Thyroid gland (tissue), 4 donors: Measurements from ENCODE around the gene FARS2.

Experiments
- CTCF ChIP-seq, 6 experiments: fragments of 200-600 bp in 3 of 6; fragments of 450-650 bp in 3 of 6; sonication (generic) in 3 of 6; IDR thresholded peaks; one replicate each; pipeline ENCODE4 v1.5.1; 2016 to 2019; ENCODE audit warnings: antibody characterized with exemption in 6 of 6, mild to moderate bottlenecking in 2 of 6, inconsistent platforms in 1 of 6, moderate library complexity in 1 of 6
- POLR2A ChIP-seq, 2 donors: fragments of 450-650 bp; IDR thresholded peaks; one replicate each; pipeline ENCODE4 v1.6.1; 2017; ENCODE audit warnings: antibody characterized with exemption in 2 of 2, mild to moderate bottlenecking in 2 of 2, moderate library complexity in 1 of 2

GRCh38 chr6:5667737-5668136 lies 406.4 kb downstream of the FARS2 start:
- TF ChIP-seq CTCF (IDR thresholded peaks at IDR 0.05) (no peak), POLR2A (IDR thresholded peaks at IDR 0.05) (no peak)
